HG03575 (cell line): Measurements from ENCODE around the gene BAZ2B.
"Not testable (repeated sequence)": the region's sequence is repeated elsewhere in the genome, so short reads cannot be mapped to it uniquely, and the experiment has no call there.

Experiments
- ATAC-seq: cut with Tn5 transposase; IDR thresholded peaks from one replicate; pipeline ENCODE4 v1.9.1; 2021; ENCODE audit not compliant: unreplicated experiment, insufficient number of reproducible peaks, low FRiP score; ENCODE audit errors: extremely low read depth

BAZ2B gene

DNA sequence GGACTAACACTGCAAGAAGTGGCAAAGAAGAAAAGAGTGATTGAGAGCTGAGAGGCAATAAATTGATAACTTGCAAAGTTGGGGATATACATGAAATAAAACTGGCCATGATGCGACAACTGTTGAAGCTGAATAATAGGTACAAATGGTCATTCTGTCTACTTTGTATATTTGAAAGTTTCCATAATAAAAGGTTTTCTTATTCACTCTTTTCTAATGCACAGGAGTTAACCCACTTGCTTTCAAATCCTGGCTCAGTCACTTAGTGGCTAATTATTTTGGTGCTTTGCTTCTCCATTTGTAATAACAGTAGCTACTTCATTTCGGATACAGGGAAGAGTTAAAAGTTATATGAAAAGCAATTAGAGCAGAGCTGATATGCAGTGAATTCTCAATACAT is 170.1 kb downstream of the BAZ2B start:
- no peak for ATAC-seq

DNA sequence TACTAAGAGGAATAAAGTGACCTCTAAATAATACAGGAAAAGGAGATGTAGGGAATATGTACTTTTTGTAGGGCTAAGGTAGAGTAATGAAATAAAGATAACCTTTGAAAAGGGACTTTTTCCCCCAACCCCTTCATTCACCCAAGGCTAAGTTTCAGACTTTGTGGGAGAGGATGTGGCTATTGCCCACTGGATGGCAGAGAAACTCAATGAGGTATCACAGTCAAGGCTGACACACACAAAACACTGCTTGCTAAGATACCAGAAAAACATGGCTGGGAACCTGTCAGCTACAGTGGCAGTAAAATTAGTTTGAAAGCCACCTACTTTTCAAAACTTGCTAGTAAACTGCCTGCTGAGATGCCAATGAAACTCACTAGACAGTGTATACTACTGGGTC is 171.0 kb downstream of the BAZ2B start:
- ATAC-seq, result no peak

DNA sequence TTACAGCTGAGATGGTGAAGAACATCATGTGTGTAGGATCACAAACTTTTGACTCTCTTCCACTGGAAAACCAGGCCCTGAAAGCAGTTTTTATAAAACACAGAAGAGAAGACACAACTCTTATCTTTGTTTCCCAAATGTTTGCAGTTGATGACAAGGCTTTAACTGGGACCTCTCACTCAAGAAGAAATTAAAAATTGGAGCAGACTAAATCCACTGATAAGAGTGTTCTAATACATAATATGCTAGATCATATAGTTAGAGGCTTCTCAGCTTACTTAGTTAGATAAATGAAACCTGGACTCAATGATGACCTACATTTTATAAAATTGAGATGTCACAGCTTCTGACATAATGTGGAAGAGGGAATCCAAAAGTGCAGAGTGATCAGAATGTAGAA is 171.6 kb downstream of the BAZ2B start:
- ATAC-seq, result no peak

DNA sequence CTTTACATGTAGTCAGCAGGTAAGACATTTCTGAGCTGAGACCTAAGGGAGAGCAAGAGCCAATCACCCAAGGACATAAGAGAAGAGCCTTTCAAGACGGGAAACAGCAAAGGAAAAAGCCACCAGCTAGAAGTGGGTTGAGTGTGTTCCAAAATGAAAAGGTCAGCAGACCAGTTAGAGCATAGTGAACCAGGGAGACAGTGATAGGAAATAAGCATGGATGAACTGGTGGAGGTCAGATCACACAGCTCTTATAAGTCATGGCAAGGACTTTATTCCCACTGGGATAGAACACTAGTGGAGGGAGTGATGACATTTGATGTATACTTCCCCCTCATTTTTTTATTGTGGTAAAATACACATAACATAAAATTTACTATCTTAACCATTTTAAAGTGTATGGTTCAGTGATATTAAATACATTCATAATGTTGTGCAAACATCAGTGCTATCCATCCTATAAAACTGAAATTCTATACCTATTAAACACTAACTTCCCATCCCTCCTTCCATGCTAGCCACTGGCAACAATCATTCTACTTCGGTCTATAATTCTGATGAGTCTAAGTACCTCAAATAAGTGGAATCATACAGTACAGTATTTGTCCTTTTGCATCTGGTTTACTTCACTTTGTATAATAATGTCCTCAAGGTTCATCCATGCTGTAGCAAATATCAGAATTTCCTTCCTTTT is 174.0 kb downstream of the BAZ2B start:
- ATAC-seq, result no peak

DNA sequence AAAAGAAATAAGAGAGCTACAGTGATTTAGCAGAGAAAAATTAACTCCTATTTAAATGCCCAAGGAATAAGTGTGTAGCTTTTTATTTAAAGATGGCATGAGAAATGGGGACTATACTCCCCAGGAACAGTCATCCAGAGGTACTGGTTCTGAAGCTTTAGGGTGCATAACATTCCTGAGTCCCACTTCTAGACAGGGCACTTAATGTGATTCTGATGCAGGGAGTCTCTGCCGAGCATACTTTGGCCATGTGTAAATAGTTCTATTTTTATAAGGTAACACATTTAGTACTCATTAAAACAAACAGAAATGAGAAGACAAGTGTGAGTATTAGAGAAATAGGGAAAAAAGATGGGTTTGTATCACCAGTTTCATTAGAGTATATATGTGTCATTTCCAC is 175.2 kb downstream of the BAZ2B start:
- no peak for ATAC-seq

DNA sequence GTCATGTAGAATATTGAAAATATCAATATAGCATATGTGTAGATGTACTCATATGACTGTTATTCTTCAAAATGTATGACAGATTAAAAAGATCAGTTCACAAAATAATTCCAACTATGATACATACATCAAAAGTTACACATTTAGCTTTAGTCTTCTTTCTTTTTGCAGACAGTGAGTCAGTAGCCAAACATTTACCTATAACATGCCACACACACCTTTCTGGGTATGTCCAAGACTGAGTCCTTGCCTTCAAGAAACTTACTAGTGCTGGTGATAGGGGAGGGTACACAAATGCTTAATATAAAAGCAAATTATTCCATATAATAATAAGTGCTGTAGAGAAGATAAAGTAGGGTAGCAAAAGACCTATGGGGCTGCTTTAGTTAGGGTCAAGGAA is 176.9 kb downstream of the BAZ2B start:
- no peak for ATAC-seq

DNA sequence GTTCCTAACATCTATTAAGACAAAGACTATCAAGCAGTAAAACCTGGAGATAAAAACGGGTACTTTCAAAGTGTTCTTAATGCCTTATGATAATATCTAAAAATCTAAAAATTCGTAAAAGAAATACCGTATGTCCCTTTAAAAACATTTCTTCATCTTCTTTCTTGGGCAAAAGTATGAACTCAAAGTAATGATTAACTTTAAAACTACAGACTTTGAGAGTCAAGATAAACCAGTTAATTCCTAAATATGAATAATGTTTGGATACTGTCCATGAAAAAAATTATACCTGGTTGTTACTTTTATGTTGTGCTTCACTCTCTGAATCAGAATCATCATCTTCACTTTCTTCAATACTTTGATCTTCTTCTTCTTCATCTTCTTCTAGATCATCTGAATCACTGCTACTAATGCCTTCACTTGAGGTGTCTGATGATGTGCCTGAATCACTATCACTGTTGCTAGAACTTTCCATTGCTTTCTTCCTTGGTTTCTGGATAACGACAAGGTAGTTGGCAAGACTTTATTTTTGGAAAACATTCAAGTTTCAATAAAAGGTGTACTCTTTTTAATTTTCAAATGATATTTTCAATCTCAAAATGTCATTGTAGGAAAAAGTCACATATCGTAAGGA is 177.5 kb downstream of the BAZ2B start:
- no peak for ATAC-seq

DNA sequence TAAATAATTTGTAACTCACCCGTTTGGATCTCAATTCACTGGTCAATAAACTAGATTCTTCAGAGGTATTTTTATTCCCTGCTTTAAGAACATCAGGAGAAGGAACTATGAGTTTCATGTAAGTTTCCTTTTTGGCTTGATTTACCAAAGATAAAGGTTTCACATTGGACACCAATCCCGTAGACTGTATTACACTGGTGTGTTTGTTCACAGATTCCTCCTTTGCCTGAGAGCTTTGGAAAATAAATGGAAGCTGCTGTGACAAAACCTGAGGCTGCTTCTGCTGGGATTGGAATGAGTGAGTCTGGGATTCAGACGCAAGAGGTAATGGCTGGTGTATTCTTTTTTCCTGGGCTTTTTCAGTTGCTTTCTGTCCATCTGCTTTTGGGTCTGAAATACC is 178.1 kb downstream of the BAZ2B start:
- no peak for ATAC-seq

DNA sequence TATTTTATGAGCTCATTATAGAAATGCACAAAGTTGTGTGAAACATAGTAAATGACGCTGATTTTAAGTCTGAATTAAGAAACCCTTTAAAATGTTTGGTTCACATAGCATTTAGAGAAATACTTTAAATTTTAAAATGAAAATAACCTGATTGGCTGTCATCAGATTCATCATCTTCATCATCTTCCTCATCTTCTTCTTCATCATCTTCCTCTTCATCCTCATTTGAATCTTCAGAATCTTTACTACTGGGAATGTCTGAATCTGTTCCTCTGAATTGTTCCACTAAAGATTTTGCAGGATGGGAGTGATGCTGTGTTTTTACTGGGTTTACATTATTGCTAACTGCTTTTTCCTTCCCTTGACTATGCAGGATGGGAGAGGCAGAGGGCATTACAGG is 183.7 kb downstream of the BAZ2B start:
- no peak for ATAC-seq

DNA sequence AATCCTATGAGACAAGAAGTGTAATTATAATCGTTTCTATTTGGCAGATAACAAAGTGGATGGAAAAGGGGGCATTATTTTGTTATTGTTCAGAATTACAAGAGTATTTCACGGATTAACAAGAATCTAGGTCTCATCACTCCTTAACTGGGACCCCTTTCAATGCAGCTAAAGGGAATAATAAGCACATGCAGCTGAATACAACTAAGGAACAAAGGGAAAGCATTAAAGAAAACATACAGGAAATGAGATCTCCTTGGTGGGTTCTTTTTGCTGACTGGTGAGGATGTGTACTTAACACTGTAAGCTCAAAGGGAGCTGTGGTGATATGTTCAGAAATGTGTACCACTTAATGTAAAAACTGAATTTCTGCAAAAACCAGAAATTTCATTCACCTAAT is 189.3 kb downstream of the BAZ2B start:
- ATAC-seq, result no peak

DNA sequence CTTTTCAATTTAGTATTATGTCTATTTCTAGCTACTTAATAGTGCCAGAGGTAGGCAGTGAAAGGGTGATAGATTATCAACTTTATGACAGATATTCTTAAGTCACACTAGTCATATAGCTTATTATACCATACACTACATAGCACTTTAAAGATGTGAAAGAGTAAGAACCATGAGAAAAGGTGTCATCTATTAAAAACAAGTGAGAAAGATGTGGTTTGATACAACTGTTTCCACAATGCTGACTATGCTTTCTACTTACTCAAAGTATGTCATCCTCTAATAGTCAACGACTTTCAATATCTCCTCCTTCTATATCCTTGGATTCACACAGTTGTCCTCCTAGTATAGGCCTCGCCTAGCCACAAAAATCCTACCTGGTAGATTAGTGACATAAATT is 196.9 kb downstream of the BAZ2B start:
- no peak for ATAC-seq

DNA sequence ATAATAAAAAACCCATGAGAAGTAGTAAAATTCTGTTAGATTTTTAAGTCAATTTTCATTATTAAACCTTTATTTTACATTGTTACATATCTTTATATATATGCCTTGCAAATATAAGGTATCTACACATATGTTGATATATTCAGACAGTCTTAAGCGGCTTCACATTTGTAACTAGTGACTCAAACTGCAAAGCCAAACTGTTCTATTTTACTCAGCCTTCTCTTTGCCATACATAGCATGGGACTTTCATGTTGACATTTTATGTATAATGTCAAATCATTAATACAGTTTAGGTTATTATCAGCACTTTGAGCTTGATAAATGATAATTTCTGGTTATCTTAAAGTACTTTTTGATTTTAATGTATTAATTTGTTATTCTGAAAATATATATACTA is 204.9 kb downstream of the BAZ2B start:
- no peak for ATAC-seq

DNA sequence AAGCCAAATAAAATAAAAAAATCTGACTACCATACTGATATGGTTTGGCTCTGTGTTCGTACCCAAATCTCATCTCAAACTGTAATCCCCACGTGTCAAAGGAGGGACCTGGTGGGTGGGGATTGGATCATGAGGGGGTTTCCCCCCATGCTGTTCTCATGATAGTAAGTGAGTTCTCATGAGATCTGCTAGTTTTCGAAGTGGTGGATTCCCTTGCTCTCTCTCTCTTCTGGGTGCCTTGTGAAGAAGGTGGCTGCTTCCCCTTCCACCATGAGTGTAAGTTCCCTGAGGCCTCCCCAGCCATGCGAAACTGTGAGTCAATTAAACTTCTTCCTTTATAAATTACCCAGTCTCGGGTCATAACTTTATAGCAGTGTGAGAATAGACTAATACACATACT is 206.1 kb downstream of the BAZ2B start:
- no peak for ATAC-seq

DNA sequence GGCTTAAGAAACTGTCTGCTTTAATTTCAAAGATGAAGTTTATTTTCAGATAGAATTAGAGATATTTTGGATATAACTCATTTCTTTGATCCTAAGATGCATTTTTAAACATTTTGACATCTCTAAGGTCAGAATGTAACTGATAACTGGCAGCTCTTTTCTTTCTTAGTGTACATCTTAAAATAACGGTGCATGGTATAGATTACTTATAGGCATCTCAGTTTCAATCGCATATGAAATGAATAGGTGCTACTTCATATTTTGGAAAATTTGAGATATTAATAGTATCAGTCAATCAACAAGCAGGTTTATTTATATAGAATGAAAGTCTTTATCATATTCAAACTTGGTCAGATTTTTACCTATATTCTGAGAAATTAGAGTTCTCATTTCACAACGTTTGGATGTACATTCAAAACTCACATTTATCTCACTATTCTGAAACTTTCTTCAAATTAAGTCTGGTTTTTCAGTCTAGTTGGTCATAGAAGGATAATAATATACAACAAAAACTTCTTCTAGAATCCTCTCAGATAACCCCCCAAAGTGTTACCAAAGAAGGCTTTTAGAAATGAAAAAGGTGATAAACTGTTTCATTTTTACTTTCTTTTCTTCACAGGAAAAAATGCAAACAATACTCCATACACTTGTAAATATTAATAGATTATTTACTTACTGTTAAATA is 207.1 kb downstream of the BAZ2B start:
- ATAC-seq, result no peak

DNA sequence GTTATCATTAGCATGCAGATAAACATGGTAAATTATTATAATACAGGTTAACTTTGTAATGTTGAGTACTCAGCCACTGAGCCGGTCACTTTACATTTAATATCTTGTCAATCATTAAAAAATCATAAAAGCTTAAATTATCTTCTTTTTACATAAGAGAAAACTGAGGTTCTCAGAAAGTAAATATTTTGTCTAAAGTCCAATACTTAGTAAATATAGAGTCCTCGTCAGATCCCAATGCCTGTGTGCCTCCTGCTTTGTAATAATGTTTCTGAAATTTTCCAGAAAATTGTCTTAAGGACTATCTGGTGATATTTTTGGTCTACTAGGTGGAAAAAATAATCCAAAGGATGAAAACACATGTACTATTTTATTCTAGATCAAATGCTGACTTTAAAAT is 213.6 kb downstream of the BAZ2B start:
- no peak for ATAC-seq

DNA sequence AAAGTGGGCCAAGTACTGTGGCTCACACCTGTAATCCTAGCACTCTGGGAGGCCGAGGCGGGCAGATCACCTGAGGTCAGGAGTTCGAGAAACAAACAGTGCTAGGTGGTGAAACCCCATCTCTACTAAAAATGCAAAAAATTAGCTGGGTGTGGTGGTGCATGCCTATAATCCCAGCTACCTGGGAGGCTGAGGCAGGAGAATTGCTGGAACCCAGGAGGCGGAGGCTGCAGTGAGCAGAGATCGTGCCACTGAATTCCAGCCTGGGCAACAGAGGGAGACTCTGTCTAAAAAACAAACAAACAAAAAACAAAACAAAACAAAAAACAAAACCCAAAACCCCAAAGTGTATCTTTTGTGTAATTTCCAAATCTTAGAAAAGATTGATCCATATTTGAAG is 214.2 kb downstream of the BAZ2B start:
- not testable (repeated sequence) for ATAC-seq

DNA sequence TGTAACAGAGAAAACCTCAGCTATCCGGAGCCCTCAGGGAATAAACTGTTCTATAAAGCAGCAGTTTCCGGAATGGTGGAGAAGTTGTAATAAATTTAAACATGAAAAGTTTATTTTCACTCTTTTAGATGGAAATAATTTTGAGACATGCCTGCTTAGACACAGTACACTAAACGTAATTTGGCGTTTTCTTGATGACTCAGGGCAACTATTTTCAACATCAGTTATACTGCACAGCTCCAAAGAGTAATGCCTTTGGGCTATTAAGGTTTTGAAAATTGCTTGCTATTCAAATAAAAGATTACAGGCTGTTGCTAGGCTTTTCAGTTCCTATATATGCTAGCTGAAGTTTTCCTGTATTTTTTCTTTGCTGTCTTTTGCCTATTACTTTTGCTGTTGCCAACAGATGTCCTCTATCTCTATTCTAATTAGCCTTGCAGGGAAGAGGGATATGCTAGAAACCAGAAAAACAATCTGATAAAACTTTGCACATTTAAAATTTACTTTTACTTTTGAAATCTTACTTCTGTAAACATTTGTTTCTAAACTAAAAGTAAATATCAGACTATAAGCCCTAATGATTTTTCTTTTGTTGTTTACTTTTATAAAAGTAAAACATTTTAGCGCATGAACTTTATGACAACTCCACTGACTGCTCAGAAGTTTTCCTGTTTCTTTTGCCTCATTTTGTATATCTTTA is 216.5 kb downstream of the BAZ2B start:
- no peak for ATAC-seq

DNA sequence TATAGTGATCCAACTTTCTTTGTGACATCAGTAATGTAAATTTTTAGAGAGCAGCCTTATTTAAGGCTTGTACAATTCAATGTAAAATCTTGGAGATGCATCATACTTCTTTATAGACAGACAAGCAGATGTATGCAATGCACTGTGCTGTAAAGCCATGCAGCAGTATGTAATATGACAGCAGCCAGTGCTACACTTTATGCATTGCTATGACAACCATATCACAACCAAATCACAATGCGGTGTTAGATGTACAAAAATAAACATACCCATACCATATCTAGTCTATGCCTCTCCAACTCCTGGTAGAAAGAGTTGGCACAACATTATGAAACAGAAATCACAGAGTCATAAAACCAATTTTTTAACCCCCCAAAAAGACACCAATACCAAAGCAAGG is 219.5 kb downstream of the BAZ2B start:
- no peak for ATAC-seq

DNA sequence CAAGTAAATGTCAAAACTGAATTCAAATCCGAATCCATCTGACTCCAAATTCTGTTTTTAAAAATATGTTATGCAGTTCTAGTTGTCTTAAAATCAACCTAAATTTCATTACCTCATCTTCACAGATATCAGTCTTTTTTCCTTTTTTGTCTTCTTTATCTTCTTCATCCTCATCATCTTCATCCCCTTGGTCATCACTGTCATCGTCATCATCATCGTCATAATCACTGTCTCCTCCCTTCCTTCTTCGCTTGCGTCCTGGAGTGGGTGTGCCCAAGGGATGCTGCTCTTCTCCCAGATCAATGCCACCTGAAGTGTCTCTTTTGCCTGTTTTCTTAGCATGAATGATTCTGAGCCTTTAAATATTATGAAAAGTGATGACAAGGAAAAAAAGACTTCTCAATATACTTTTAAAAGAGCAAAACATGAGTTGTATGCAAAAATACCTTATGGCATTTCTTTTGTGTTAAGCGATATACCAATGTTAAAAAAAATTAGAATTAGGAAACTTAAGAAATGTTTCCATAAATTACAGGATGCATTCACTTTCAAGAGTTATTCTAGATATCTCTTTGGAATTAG is 233.8 kb downstream of the BAZ2B start:
- ATAC-seq, result no peak

DNA sequence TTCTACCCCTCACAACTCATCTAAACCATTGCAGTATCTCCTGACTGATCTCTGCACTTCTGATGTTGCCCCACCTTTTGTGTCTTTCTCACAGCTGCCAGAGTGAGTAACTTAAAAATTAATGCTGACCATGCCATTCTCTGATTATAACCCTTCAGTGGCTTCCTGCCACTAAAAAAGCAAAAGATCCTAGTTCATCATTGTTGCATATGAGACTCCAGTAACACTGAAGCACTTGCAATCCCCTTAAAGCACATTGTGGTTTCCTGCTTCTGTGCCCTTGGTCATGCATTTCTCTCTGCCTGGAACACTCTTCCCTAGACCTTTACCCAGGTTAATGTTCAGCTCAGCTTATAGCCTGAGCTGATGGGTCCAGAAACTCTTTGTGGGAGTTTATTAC is 234.8 kb downstream of the BAZ2B start:
- ATAC-seq, result no peak
